HG03354 (cell line): ENCODE results near the gene LGALSL.

Experiments
- ATAC-seq: cut with Tn5 transposase; IDR thresholded peaks from one replicate; pipeline ENCODE4 v1.9.1; 2021; ENCODE audit warnings: mild to moderate bottlenecking; ENCODE audit not compliant: unreplicated experiment, poor library complexity, severe bottlenecking

The LGALSL gene

GRCh38 chr2:64453770-64454385, at the start of gene LGALSL:
TSS of gene LGALSL (plus strand) at chr2:64454162. CDS start at chr2:64454546, 384 bp downstream.
- peak; percentile 55 for ATAC-seq

GRCh38 chr2:64404743-64405142, 49.2 kb upstream of the LGALSL start:
- no peak for ATAC-seq

GRCh38 chr2:64405581-64406406, 48.2 kb upstream of the LGALSL start:
- ATAC-seq, result no peak

GRCh38 chr2:64406407-64406774, 47.6 kb upstream of the LGALSL start:
- no peak for ATAC-seq

GRCh38 chr2:64408031-64408430, 45.9 kb upstream of the LGALSL start:
- no peak for ATAC-seq

- no peak for ATAC-seq
These were observed 43.3 kb upstream of the LGALSL start for GRCh38 chr2:64410671-64411070.

- ATAC-seq, result no peak
These were observed 41.3 kb upstream of the LGALSL start for GRCh38 chr2:64412671-64413070.

- ATAC-seq, result no peak
These were observed 39.1 kb upstream of the LGALSL start for GRCh38 chr2:64414736-64415435.

GRCh38 chr2:64417624-64418023, 36.3 kb upstream of the LGALSL start:
- no peak for ATAC-seq

- no peak for ATAC-seq
These were observed 34.3 kb upstream of the LGALSL start for GRCh38 chr2:64419596-64420165.

- ATAC-seq, result no peak
These were observed 33.3 kb upstream of the LGALSL start for GRCh38 chr2:64420677-64421076.

- no peak for ATAC-seq
These were observed 32.8 kb upstream of the LGALSL start for GRCh38 chr2:64421201-64421600.

GRCh38 chr2:64422466-64422865, 31.5 kb upstream of the LGALSL start:
- no peak for ATAC-seq

- ATAC-seq, result no peak
These were observed 30.7 kb upstream of the LGALSL start for GRCh38 chr2:64423303-64423702.

GRCh38 chr2:64424416-64424987, 29.5 kb upstream of the LGALSL start:
- ATAC-seq, result no peak

GRCh38 chr2:64426183-64426952, 27.6 kb upstream of the LGALSL start:
- ATAC-seq, result no peak

- ATAC-seq, result no peak
These were observed 19.8 kb upstream of the LGALSL start for GRCh38 chr2:64434039-64434657.

GRCh38 chr2:64437883-64438282, 16.1 kb upstream of the LGALSL start:
- no peak for ATAC-seq

GRCh38 chr2:64439194-64439593, 14.8 kb upstream of the LGALSL start:
- ATAC-seq, result no peak
